Testis (tissue), 3 donors: Measurements from ENCODE around the gene GSTT2. TPM values are rescaled to one million over a fixed set of nuclear protein-coding genes. Genes with fewer than 3 reads are reported as not detected.
"Not testable (repeated sequence)": the region's sequence is repeated elsewhere in the genome, so short reads cannot be mapped to it uniquely, and the experiment has no call there.

ENCODE experiments used
- DNase-seq: peaks from one replicate; pipeline ENCODE4 v3.0.0-alpha.2; 2019
- H3K27ac ChIP-seq, 2 donors: fragments of 200-600 bp; sonication (generic); one replicate each; pipeline ENCODE4 v1.5.1; 2019
- H3K27me3 ChIP-seq: fragments of 200-600 bp; sonication (generic); one replicate; pipeline ENCODE4 v1.5.1; 2019
- H3K36me3 ChIP-seq: fragments of 200-600 bp; sonication (generic); one replicate; pipeline ENCODE4 v1.5.1; 2017; ENCODE audit warnings: low read depth; ENCODE audit errors: missing control alignments
- H3K4me1 ChIP-seq: fragments of 200-600 bp; sonication (generic); one replicate; pipeline ENCODE4 v1.5.1; 2019
- H3K4me3 ChIP-seq, 2 donors: fragments of 200-600 bp; sonication (generic); one replicate each; pipeline ENCODE4 v1.5.1; 2017 to 2019
- H3K9me3 ChIP-seq: fragments of 200-600 bp; sonication (generic); one replicate; pipeline ENCODE4 v1.5.1; 2017
- CTCF ChIP-seq, 3 experiments: fragments of 450-650 bp in 2 of 3; fragments of 200-600 bp in 1 of 3; sonication (generic) in 1 of 3; IDR thresholded peaks; one replicate each; pipeline ENCODE4 v1.5.1; 2016 to 2019; ENCODE audit warnings: antibody characterized with exemption in 3 of 3, mild to moderate bottlenecking in 2 of 3, moderate library complexity in 1 of 3
- POLR2A ChIP-seq: fragments of 450-650 bp; IDR thresholded peaks from one replicate; pipeline ENCODE4 v1.6.1; 2017; ENCODE audit warnings: antibody characterized with exemption, mild to moderate bottlenecking, moderate library complexity
- WGBS, 2 donors: methylation state at CpG; one replicate each; pipeline ENCODE4 v1.1.5; 2018; 5-methylcytosine and 5-hydroxymethylcytosine counted together
- intact Hi-C: fragments of 100-400 bp; cut with DNase I; formaldehyde crosslinking; loops from one replicate; pipeline ENCODE4 v1.15.1; 2023; ENCODE audit warnings: low total_unique reads
- polyA plus RNA-seq: library from polyadenylated mRNA; stranded (reverse); fragments of 350-450 nt; fragmentation: Illumina TruSeq; extraction: RNeasy Lipid Tissue Mini Kit (QIAGEN cat#74804); gene quantifications from one replicate; pipeline ENCODE4 v1.2.3, GENCODE V29; 2014; ENCODE audit warnings: low read depth, low replicate concordance; ENCODE audit not compliant: insufficient read depth
- total RNA-seq, 2 donors: library from RNA; depleted of rRNA; stranded (reverse); fragments of >200 nt; gene quantifications; one replicate each; pipeline ENCODE4 v1.2.3, GENCODE V29; 2016

Gene GSTT2
- total and polyA plus RNA-seq, 3 donors from 2014 or later, result 0.68 TPM; not detected in 2

GRCh38 chr22:23984430-23984829 lies 4.5 kb downstream of the GSTT2 start:
- intact Hi-C loops, result no loop called here
- WGBS, 2 donors, result 71% methylated on average over 6 of the region's 6 CpGs; no CpG with 5 or more reads in 1 of the 2 donors
- no peak for DNase-seq
- TF ChIP-seq CTCF (IDR thresholded peaks at IDR 0.05), result peak in 1 of 3 experiments; percentile 26
- no peak for TF ChIP-seq POLR2A
- H3K36me3 ChIP-seq, result no peaks in the 10 kb centered on the region
- no peaks in the 10 kb centered on the region for H3K4me1 ChIP-seq
- H3K27ac ChIP-seq, result no peak overlapping the region
- no peak overlapping the region for H3K4me3 ChIP-seq
- H3K27me3 ChIP-seq, result no peaks in the 10 kb centered on the region
- H3K9me3 ChIP-seq, result no peaks in the 10 kb centered on the region

- H3K9me3 ChIP-seq, intact Hi-C loops, H3K4me1 ChIP-seq, H3K27me3 ChIP-seq, H3K36me3 ChIP-seq, H3K4me3 ChIP-seq, DNase-seq, H3K27ac ChIP-seq: not testable (repeated sequence)
- WGBS, 2 donors, result 89% methylated on average over 8 of the region's 8 CpGs; no CpG with 5 or more reads in 1 of the 2 donors
Measured at GRCh38 chr22:23986089-23986488, 6.2 kb downstream of the GSTT2 start.

- DNase-seq, intact Hi-C loops, H3K36me3 ChIP-seq, H3K27ac ChIP-seq, H3K27me3 ChIP-seq, H3K9me3 ChIP-seq, H3K4me3 ChIP-seq, H3K4me1 ChIP-seq: not testable (repeated sequence)
- WGBS, 2 donors, result 69% methylated on average over 4 of the region's 4 CpGs; no CpG with 5 or more reads in 1 of the 2 donors
Measured at GRCh38 chr22:23986538-23987178, 6.7 kb downstream of the GSTT2 start.

- H3K36me3 ChIP-seq, intact Hi-C loops, H3K9me3 ChIP-seq, H3K27me3 ChIP-seq, H3K4me3 ChIP-seq, DNase-seq, H3K27ac ChIP-seq, H3K4me1 ChIP-seq: not testable (repeated sequence)
- WGBS, 2 donors, result 86% methylated on average over 2 of the region's 3 CpGs; no CpG with 5 or more reads in 1 of the 2 donors
Measured at GRCh38 chr22:23989583-23990244, 9.8 kb downstream of the GSTT2 start.

GRCh38 chr22:23993080-23993479 lies 13.1 kb downstream of the GSTT2 start:
- H3K27ac ChIP-seq, H3K27me3 ChIP-seq, H3K9me3 ChIP-seq, H3K36me3 ChIP-seq, DNase-seq, H3K4me3 ChIP-seq, H3K4me1 ChIP-seq, intact Hi-C loops: not testable (repeated sequence)
- WGBS, 2 donors, result 44 to 59% methylated on average over 2 of the region's 2 CpGs

- H3K27me3 ChIP-seq, H3K9me3 ChIP-seq, DNase-seq, H3K4me3 ChIP-seq, intact Hi-C loops, H3K27ac ChIP-seq, H3K36me3 ChIP-seq, H3K4me1 ChIP-seq: not testable (repeated sequence)
- WGBS, 2 donors, result 53 to 64% methylated on average over 4 of the region's 4 CpGs
Measured at GRCh38 chr22:23993581-23994177, 13.7 kb downstream of the GSTT2 start.

GRCh38 chr22:23997092-23997491 lies 17.2 kb downstream of the GSTT2 start:
- H3K4me3 ChIP-seq, result no peak overlapping the region
- no peak overlapping the region for H3K27ac ChIP-seq
- no peak for TF ChIP-seq CTCF (IDR thresholded peaks at IDR 0.05)
- TF ChIP-seq POLR2A, result no peak
- 60 to 62% methylated on average over 3 of the region's 3 CpGs for WGBS, 2 donors
- no peaks in the 10 kb centered on the region for H3K27me3 ChIP-seq
- intact Hi-C loops, result no loop called here
- no peaks in the 10 kb centered on the region for H3K36me3 ChIP-seq
- no peaks in the 10 kb centered on the region for H3K4me1 ChIP-seq
- H3K9me3 ChIP-seq, result no peaks in the 10 kb centered on the region
- DNase-seq, result no peak

GRCh38 chr22:23999779-24000178 lies 19.8 kb downstream of the GSTT2 start:
- H3K4me1 ChIP-seq, intact Hi-C loops, DNase-seq, H3K27ac ChIP-seq, H3K36me3 ChIP-seq, H3K4me3 ChIP-seq, H3K9me3 ChIP-seq, H3K27me3 ChIP-seq: not testable (repeated sequence)
- 75 to 79% methylated on average over 7 of the region's 7 CpGs for WGBS, 2 donors
